ENCODE results near the gene REG4.

REG4 gene

GRCh38 chr1:119781434-119782210 is 29.6 kb downstream of the REG4 start:
- TF ChIP-seq ZFP3 (CRISPR knock-in tag; IDR thresholded peaks at IDR 0.05) (no peak), OSR1 (CRISPR knock-in tag; IDR thresholded peaks at IDR 0.05) (no peak), ZNF565 (CRISPR knock-in tag; conservative IDR thresholded peaks at IDR 0.05; ENCODE audit: low read depth) (no peak), CSDC2 (CRISPR knock-in tag; IDR thresholded peaks at IDR 0.05) (no peak), CSRNP3 (CRISPR knock-in tag; IDR thresholded peaks at IDR 0.05) (no peak), BACH2 (CRISPR knock-in tag; IDR thresholded peaks at IDR 0.05; ENCODE audit: borderline replicate concordance) (no peak), POU6F1 (CRISPR knock-in tag; IDR thresholded peaks at IDR 0.05; ENCODE audit: borderline replicate concordance, low read depth) (no peak), ESRRG (CRISPR knock-in tag; IDR thresholded peaks at IDR 0.05) (no peak), TOX (CRISPR knock-in tag; IDR thresholded peaks at IDR 0.05; ENCODE audit: borderline replicate concordance) (no peak), ARNTL (CRISPR knock-in tag; IDR thresholded peaks at IDR 0.05; ENCODE audit: borderline replicate concordance, low read depth) (no peak), TCF4 (CRISPR knock-in tag; IDR thresholded peaks at IDR 0.05; ENCODE audit: borderline replicate concordance) (no peak), ISL1 (CRISPR knock-in tag; IDR thresholded peaks at IDR 0.05) (no peak), ZFP30 (CRISPR knock-in tag; IDR thresholded peaks at IDR 0.05) (no peak), TSHZ2 (CRISPR knock-in tag; IDR thresholded peaks at IDR 0.05) (no peak), ZNF8 (CRISPR knock-in tag; IDR thresholded peaks at IDR 0.05) (no peak), RARB (CRISPR knock-in tag; IDR thresholded peaks at IDR 0.05) (no peak), PPARA (CRISPR knock-in tag; IDR thresholded peaks at IDR 0.05; ENCODE audit: borderline replicate concordance) (no peak)
- ATAC-seq, result no peak

- peak; percentile 83 for ATAC-seq
- no peak for TF ChIP-seq ZC3H10 (CRISPR knock-in tag; IDR thresholded peaks at IDR 0.05)
- TF ChIP-seq ZFP3 (CRISPR knock-in tag; IDR thresholded peaks at IDR 0.05), result no peak
- no peak for TF ChIP-seq CSRNP3 (CRISPR knock-in tag; IDR thresholded peaks at IDR 0.05)
- no peak for TF ChIP-seq ZFP30 (CRISPR knock-in tag; IDR thresholded peaks at IDR 0.05)
- TF ChIP-seq PATZ1 (CRISPR knock-in tag; IDR thresholded peaks at IDR 0.05; ENCODE audit: borderline replicate concordance), result no peak
- TF ChIP-seq BACH2 (CRISPR knock-in tag; IDR thresholded peaks at IDR 0.05; ENCODE audit: borderline replicate concordance), result no peak
- TF ChIP-seq RARB (CRISPR knock-in tag; IDR thresholded peaks at IDR 0.05), result no peak
- TF ChIP-seq ZNF8 (CRISPR knock-in tag; IDR thresholded peaks at IDR 0.05), result no peak
- TF ChIP-seq POU6F1 (CRISPR knock-in tag; IDR thresholded peaks at IDR 0.05; ENCODE audit: borderline replicate concordance, low read depth), result no peak
- TF ChIP-seq PPARA (CRISPR knock-in tag; IDR thresholded peaks at IDR 0.05; ENCODE audit: borderline replicate concordance), result no peak
- TF ChIP-seq ISL1 (CRISPR knock-in tag; IDR thresholded peaks at IDR 0.05), result no peak
- no peak for TF ChIP-seq GLIS3 (CRISPR knock-in tag; IDR thresholded peaks at IDR 0.05)
- TF ChIP-seq TSHZ2 (CRISPR knock-in tag; IDR thresholded peaks at IDR 0.05), result no peak
- TF ChIP-seq CSDC2 (CRISPR knock-in tag; IDR thresholded peaks at IDR 0.05), result no peak
- no peak for TF ChIP-seq CREB5 (CRISPR knock-in tag; IDR thresholded peaks at IDR 0.05; ENCODE audit: low read depth)
- no peak for TF ChIP-seq OSR1 (CRISPR knock-in tag; IDR thresholded peaks at IDR 0.05)
- no peak for TF ChIP-seq SNAI2 (CRISPR knock-in tag; IDR thresholded peaks at IDR 0.05)
Measured at GRCh38 chr1:119779869-119780356, 31.3 kb downstream of the REG4 start.
